Epithelial cell of prostate (primary cell): ENCODE results near the gene PAQR4.
A peak's percentile ranks its signal among the peaks of the same experiment; 100 is the strongest.

ENCODE experiments used
- DNase-seq: peaks from one replicate; pipeline ENCODE4 v3.0.0-alpha.2; 2011; ENCODE audit warnings: low read depth, low spot score
- H3K27ac ChIP-seq: fragments of 450-650 bp; 2 replicates; pipeline ENCODE4 v1.5.1; 2017; ENCODE audit warnings: mild to moderate bottlenecking

The PAQR4 gene

DNA sequence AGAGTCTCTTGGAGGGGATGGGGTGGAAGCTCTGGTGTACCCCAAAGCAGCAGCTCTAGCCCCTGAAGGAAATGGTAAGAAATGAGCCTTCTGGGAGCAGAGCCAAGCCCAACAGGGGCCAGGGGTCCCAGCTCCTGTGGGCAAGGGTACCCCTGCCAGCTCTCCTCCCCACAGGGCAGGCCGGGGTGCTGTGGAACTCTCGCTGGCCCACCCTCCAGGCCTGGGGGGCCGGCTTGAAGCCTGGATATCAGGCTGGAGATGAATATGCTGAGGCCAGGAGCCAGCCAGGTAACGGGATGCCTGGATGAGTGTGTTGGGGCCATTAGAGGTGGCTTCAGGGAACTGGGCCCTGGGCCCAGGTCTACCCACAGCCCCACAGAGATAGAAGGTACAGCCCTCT is 31.4 kb downstream of the PAQR4 start:
- no peak overlapping the region for H3K27ac ChIP-seq
- no peak for DNase-seq

- DNase-seq: no peak
- H3K27ac ChIP-seq: no peak overlapping the region
Observed at GRCh38 chr16:3001316-3001715, 32.2 kb downstream of the PAQR4 start.

DNA sequence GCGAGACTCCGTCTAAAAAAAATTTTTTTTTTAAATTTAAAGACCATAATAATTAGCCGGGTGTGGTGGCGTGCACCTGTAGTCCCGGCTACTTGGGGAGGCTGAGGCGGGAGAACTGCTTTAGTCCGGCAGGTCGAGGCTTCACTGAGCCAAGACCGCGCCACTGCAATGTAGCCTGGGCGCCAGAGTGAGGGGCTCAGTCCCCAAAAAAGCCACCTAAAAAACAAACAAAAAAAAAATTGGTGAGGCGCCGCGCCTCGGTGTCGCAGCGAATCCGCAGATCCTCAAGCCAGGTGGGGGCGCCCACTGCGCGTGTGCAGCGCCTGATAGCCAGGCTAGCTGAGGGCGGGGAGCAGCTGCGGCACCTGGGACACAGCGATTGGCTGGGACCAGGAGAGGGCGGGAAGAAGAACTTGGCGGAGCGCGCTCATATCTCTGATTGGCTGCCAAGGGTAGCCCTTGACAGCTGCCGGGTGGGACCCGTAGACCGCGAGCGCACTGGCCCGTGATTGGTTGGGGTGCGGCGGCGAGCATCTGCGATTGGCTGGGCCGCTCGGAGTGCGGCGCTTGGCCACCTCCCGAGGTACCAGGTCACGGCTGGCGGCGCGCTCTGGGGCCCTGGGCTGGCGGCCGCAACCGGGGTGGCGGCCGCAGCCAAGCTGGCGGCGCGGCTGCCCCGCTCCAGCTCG is 34.6 kb downstream of the PAQR4 start:
- H3K27ac ChIP-seq: no peak overlapping the region

DNA sequence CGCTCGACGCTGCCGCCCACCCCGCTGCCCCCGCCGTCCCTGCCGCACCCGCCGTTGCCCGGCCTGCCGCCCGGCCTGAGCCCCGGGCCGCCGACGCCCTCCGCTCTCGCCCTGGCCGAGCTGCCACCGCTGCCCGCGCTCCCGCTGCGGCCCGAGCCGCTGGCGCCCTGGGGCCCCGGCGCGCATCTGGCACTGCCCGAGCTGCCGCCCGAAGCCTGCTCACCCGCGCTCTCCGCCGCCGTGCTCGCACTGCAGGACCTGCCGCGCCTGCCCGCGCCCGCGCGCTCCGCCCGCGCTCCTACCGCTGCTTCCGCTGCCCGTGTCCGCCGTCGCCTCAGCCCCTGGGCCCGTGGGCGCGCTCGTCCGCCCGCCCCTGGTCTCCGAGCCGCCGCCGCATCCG is 35.2 kb downstream of the PAQR4 start:
- H3K27ac ChIP-seq: no peak overlapping the region
- DNase-seq: no peak

More for the DNA sequence above, 34.6 kb downstream of the PAQR4 start:
- peak; percentile 97 for DNase-seq

- DNase-seq: no peak
- no peak overlapping the region for H3K27ac ChIP-seq
Observed at GRCh38 chr16:3004781-3005284, 35.7 kb downstream of the PAQR4 start.

GRCh38 chr16:3007059-3007956 is 38.2 kb downstream of the PAQR4 start:
- no peak overlapping the region for H3K27ac ChIP-seq
- no peak for DNase-seq

- H3K27ac ChIP-seq: no peak overlapping the region
- no peak for DNase-seq
Observed at GRCh38 chr16:3007957-3008689, 39.0 kb downstream of the PAQR4 start.

GRCh38 chr16:3008690-3009037 is 39.5 kb downstream of the PAQR4 start:
- DNase-seq: no peak
- no peak overlapping the region for H3K27ac ChIP-seq

DNA sequence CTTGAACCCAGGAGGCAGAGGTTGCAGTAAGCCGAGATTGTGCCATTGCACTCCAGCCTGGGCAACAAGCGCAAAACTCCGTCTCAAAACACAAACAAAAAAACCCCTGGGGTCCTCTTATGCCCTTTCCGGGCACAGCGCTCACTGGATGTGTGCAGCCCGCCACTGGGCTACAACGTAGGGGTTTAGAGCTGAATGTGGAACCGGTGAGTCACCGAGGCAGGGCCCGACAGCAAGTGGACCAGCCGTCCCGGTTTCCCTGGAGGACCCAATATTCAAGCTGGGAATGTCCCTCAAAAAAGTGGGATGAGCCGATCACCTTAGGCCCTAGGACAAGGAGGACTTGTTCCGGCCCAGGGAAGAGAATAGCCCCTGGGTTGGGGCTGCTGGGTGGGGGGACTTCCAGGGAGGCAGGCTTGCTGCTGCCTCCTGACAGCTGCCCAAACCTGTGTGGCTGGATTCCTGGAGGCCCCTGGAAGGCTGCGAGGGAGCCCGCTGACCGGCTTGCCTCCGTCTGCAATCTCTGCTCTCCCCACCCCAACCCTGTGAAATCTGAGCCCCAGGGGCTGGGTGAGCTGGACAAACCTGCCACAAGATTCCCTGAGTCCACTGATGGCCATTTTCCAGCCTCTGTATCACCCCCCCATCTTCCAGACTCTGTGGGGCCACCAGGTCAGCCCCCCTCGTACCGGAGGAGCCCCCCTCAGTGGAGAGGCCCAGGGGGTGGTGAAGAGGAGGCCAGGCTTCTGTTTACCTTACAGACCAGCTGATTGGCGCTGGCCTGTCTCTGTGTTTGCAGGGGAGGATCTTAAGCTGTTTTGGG is 40.6 kb downstream of the PAQR4 start:
- peak overlapping the region; percentile 11 for H3K27ac ChIP-seq
- DNase-seq: no peak

- no peak for DNase-seq
- H3K27ac ChIP-seq: no peak overlapping the region
Observed at GRCh38 chr16:3010510-3010909, 41.4 kb downstream of the PAQR4 start.

- no peak for DNase-seq
- H3K27ac ChIP-seq: no peak overlapping the region
Observed at GRCh38 chr16:3012246-3012645, 43.1 kb downstream of the PAQR4 start.

DNA sequence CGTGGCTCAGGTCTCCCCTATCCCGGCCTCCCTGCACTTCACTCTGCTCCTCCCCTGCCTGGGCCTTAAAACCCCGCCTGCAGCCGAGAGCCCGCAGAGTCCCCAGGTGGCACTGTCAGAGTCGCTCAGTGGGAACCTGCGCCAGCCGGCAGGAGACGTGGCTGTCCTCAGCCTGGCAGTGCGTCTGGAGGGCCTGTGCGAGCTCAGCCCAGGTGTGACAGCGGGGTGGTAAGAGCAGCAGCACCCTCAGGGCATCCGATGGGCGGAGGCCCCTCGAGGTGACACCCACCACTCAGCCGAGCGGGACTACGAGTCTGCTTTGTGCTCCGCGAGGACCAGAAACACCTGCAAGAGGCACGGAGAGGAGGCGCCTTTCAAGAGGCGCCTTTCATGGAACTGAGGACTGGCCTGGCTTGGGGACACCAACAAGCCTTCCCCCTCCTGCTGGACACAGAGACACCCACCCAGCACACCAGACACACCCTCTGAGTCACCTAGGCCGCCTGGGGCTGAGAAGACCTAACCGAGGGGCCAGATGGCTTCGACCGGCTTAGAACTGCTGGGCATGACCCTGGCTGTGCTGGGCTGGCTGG is 43.8 kb downstream of the PAQR4 start, which contains the start of gene CLDN9:
TSS of gene CLDN9 (plus strand) at position 96 of the 593 bp plus-strand sequence. CDS start at position 536, 440 bp downstream.
- no peak within 1 kb of the TSS for H3K27ac ChIP-seq

DNA sequence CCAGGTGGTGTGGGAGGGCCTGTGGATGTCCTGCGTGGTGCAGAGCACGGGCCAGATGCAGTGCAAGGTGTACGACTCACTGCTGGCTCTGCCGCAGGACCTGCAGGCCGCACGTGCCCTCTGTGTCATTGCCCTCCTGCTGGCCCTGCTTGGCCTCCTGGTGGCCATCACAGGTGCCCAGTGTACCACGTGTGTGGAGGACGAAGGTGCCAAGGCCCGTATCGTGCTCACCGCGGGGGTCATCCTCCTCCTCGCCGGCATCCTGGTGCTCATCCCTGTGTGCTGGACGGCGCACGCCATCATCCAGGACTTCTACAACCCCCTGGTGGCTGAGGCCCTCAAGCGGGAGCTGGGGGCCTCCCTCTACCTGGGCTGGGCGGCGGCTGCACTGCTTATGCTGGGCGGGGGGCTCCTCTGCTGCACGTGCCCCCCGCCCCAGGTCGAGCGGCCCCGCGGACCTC is 44.4 kb downstream of the PAQR4 start:
- H3K27ac ChIP-seq: no peak overlapping the region
- DNase-seq: no peak

More for the DNA sequence above, 43.8 kb downstream of the PAQR4 start, which contains the start of gene CLDN9:
- DNase-seq: no peak

GRCh38 chr16:3013998-3014690 is 45.0 kb downstream of the PAQR4 start:
- no peak overlapping the region for H3K27ac ChIP-seq
- no peak for DNase-seq

DNA sequence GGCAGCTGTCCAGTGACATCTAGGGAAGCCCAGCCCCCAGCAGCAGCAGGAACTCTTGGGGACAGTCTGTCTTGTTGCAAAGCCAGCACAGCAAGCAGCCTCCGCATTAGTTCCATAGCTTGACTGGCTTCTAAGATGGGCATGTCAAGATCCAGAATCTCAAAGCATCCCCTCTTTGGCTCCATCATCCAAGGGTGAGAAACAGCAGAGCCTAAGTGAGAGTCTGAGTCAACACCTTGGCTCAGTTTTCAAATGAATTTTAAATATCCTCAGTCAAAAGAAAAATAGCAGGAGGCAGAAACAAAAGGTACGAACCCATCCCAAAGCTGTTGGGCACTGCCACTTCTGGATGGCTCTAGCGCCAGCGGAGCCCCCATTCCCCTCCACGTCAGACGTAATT is 45.8 kb downstream of the PAQR4 start:
- H3K27ac ChIP-seq: no peak overlapping the region
- DNase-seq: no peak

DNA sequence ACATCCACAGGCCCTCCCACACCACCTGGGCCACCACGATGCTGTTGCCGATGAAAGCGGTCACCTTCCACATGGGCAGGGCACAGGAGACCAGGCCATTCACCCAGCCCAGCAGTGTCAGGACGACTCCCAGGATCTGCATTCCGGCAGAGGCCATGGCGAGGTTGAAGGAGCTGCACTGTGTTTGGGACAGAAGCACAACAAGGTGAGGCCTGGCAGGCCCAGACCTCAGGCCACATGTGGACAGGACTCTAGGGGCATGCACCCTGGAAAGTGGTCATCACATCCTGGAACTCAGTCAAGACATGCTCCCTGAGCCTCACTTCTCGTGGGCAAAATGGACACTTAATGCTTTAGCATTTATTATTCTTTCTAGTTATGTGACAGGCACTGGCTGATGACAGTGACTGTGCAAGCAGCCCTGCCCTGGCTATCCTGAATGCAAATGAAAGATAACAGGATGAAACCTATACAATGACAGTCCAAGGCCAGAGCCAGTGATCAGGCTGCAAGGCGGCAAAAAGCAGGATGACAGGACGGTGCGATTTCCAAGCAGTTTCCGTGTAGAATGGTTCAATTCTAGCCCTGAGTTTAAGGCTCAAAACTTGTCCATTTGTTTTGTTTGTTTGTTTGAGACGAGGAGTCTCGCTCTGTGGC is 46.8 kb downstream of the PAQR4 start:
- no peak overlapping the region for H3K27ac ChIP-seq
- no peak for DNase-seq

GRCh38 chr16:3017344-3017743 is 48.2 kb downstream of the PAQR4 start:
- no peak overlapping the region for H3K27ac ChIP-seq
- no peak for DNase-seq

GRCh38 chr16:3017794-3018506 is 48.8 kb downstream of the PAQR4 start, which contains the start of gene CLDN6:
CLDN6 (minus strand) TSS chr16:3018183; CDS start chr16:3016021, 2,162 bp downstream.
- no peak for DNase-seq
- no peak within 1 kb of the TSS for H3K27ac ChIP-seq
